GM23338 (cell line): ENCODE results near the gene DHX30.

Source experiments
- CTCF ChIP-seq, 2 experiments: fragments of 200-600 bp in 1 of 2; sonication (generic) in 1 of 2; conservative IDR thresholded peaks; 2 replicates each; pipeline versions ENCODE4 v1.5.1 to v1.6.1; 2016 to 2017; ENCODE audit warnings: antibody characterized with exemption in 2 of 2, low read depth in 2 of 2, mild to moderate bottlenecking in 2 of 2, moderate library complexity in 1 of 2
- EZH2 ChIP-seq: fragments of 200-600 bp; sonication (generic); IDR thresholded peaks from one replicate; pipeline ENCODE4 v1.8.0; 2017; ENCODE audit warnings: antibody characterized with exemption, mild to moderate bottlenecking, low read depth; ENCODE audit not compliant: unreplicated experiment
- EZH2phosphoT487 ChIP-seq: fragments of 200-600 bp; sonication (generic); IDR thresholded peaks from one replicate; pipeline ENCODE4 v1.8.1; 2018; ENCODE audit warnings: antibody characterized with exemption; ENCODE audit not compliant: unreplicated experiment
- POLR2AphosphoS5 ChIP-seq: IDR thresholded peaks from 2 replicates; pipeline ENCODE4 v1.6.1; 2016; ENCODE audit warnings: antibody characterized with exemption, low read depth
- REST ChIP-seq: IDR thresholded peaks from one replicate; pipeline ENCODE4 v1.6.1; 2018; ENCODE audit warnings: antibody characterized with exemption; ENCODE audit not compliant: unreplicated experiment
- ZNF114 ChIP-seq: fragments of 250-450 bp; sonication (Bioruptor Pico); IDR thresholded peaks from 2 replicates; pipeline ENCODE4 v1.5.0; 2020; ENCODE audit warnings: mild to moderate bottlenecking, moderate library complexity

GRCh38 chr3:47885168-47885567 is 82.2 kb downstream of the DHX30 start:
- TF ChIP-seq CTCF (conservative IDR thresholded peaks at IDR 0.05; ENCODE audit: low read depth in 2 of 2) (no peak), POLR2AphosphoS5 (no peak), EZH2phosphoT487 (no peak), REST (no peak), ZNF114 (CRISPR knock-in tag) (no peak), EZH2 (no peak)
